Stimulated activated CD8-positive, alpha-beta memory T cell treated with anti-CD3 and anti-CD28 coated beads, Interleukin-4, amount 100 ng/mL, for 4 hours (primary cell): Measurements from ENCODE around the gene GRM7.

ENCODE experiments used
- DNase-seq, 2 donors: peaks; one replicate each; pipeline ENCODE4 v3.0.0-alpha.2; 2020; ENCODE audit warnings: low read depth in 2 of 2, low spot score in 1 of 2

GRM7 gene

DNA sequence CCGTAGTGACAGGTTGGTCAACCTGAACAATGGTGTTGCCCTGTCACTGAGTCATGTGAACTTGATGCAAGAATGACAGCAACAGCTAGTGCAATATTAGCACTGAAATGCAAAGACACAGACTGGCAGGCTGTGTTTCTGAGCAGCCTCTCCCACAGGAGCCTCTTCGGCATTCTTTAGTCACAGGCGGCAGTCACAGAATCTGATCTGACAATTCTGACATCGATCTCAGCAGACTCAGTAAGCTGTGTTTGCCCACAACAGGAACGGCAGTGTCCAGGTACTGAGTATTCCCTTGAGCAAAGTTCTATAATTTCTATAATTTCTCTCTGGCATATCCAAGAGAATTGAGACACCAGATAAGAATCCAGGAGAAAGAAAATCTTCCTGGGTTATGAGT is 776.8 kb downstream of the GRM7 start:
- no peak for DNase-seq

DNA sequence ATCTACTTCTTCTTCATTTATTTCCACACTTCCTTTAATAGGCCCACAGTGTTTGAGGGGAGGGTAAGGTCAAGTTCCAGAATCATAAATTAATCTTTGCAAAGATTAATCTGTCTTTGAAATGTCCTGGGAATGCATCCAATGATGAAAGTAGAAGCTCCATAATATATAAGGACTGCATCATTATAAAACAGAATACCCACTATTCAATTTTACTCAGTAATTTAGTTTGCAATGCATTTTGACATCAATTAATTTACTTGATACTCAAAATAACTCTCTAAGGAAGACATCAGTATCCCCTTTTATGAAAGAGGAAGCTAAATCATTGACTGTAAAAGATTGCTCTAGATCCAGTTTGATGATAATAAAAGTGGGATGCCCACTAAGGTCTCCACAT is 777.2 kb downstream of the GRM7 start:
- DNase-seq, result no peak

DNA sequence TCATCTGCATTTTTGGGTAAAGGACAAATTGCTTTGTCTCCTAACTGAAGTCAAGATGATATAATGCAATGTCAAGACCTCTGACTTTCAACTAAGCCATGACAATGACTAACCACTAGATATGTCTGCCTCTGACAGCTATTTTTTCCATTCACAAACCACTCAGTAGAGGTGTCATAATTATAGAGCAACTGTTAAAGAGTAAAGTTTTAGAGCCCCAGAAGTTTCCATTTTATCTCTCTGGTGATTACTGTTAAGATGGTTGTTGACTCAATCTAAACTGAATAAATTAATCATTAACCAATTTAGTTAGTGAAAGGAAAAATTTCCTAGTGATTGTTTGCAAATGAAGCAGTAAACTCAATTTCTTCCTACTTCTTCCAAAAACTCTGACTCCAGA is 779.9 kb downstream of the GRM7 start:
- no peak for DNase-seq

DNA sequence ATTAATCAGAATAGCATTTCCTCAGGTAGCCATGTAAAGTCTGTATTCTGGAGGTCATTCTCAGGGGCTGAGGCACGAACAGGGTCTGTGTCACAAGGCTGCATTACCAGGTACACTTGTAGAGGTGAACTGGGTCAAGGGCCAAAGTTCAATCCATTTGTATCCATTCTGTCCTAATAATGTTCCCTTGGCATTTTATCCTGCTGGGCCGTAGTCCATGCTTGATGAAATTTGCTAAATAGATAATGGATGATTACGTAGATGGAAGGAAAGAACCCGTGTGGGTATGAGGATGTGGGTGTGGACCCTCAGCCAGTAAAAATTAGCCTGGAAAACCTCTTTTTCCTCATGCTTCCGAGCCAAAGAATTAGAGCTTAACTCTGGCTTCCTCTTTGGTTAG is 785.9 kb downstream of the GRM7 start:
- DNase-seq, result no peak

DNA sequence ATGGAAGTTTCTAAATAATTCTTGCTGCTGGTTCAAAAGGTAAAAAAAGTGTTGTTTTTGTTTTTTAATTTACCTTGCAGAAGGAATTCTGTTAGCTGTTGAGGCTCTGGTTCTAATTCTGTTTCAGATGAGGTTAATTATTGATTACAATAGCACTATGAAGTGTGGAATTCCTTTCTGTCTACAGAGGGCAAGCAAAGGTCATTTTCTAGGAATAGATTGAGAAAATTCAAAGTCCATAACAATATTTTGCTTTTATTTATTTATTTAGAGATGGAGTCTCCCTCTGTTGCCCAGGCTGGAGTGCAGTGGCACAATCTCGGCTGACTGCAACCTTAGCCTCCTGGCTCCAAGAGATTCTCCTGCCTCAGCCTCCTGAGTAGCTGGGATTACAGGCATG is 789.6 kb downstream of the GRM7 start:
- no peak for DNase-seq

DNA sequence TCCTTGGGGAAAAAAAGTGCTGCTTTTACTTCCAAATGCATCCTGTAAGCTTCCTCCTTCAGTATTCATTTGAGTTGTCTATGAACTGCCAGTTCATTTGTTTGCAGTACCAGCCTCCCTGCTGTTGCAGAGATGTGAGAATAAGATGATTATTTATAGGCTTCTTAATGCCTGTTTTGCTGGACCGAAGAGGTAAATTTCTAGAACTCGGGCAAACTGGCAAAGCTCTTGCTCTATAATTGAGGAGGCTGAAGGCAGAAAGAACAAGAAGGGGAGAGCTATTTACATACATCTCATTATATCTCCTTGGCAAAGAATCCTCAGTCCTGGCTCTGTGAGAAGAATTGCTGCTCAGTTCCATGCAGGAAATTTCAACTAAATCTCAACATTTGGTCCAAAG is 790.4 kb downstream of the GRM7 start:
- no peak for DNase-seq

DNA sequence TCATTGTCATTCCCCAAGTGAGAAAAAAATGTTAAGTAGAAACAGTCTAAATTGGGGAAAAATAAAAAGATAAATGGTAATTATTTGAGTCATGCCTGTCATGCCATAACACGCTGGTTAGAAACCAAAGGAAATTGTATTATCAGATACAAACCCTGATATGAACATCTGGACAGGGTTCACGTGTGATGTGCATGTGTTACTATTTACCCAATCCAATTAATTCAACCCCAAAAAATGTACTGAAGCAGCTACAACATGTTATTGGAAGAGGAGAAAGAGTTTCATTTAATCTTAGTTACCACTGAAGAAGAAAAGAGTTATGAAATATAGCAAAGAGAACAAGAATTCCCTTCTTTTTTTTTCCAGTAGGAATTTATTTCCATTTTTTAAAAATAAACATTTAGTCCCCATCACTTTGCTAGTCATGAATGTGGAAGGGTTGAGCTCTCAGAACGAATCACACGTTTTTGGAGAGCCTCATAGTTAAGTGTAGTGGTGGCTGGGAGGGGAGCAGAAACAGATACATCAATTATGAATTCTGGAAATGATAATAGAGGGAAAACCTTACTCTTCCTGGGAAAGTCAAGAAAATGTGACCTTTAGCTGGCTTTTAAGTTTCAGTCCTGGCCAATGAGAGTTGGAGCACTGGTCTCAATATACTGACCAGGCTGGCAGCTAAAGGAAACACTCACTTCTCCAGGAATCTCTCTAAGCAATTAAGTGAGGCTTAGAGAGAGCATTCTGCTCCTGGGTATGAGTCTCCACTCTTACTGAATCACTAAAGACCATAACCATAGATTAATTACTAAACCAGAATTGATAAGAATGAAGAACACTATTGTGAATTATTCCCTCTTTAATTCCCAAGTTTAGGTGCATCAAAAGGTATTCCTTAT is 796.5 kb downstream of the GRM7 start:
- no peak for DNase-seq

DNA sequence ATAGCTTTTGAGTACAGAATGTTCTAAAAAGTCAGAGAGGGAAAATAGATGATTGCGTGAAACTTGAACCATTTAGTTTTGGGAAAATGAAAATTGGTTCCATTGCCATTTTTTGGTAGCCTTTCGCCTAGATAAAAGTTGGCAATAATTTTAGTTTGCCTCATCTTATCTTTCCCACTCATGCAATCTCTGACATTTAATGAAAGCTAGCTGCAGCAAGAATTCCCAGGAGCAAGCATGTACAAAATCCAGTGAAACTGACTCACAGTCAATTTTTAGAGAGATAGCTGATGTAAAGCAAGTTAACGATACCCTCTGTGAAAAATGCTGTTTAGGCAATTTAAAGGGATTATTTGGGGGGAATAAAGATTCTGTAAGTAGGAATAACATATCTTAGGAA is 797.4 kb downstream of the GRM7 start:
- DNase-seq, result no peak

DNA sequence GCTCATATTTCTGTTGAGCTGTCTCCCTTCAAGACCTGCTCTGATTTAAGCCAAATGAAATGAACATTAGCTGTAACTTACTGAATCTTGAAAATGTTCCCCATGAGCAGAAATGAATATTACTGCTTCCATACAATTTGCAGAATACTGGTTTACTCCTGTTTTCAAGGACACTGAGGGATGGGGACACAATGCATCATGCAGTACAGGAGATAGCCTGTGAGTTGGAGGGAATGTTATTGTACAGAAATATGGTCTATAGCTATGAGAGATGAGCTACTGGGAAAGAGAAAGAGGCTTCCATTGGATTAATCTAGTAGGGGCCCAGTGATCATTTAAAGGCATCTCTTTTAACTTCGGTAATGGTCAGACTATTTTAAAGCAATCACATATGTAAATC is 798.2 kb downstream of the GRM7 start:
- no peak for DNase-seq

DNA sequence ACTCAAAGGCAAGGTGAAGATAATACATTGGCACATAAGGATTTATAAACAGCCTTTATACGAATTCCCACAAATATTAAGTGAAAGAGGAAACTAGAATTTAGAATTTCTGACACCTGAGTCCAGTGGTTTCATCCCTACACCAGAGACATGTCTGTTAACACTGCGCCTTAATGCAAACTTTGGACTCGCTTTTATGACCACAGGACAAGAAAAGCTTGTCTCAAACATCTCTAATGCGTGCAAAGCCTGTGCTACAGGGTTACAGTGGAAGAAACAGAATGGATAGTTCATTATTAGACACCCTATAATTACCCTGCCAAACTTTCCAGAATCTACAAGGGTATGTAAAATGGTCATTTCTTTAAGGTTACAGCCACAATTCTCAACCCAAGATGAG is 802.9 kb downstream of the GRM7 start:
- DNase-seq, result no peak

DNA sequence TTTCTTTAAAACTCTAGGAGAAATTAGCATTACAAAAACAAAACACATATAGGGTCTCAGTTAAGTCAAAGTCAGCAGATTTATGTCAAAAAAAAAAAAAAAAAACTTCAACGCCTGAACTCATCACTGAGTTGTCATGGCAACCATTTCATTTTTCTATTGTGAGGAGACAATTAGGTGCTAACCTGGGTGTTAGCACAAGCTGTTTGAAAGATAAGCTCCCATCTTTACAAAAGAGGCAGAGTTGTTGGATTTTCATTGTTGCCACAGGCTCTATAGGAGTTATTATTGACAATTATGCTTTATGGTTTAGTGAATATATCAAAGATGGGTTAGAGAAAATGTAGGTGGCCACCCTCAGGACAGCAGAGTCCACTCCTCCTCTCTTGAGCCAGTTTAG is 806.9 kb downstream of the GRM7 start:
- no peak for DNase-seq

DNA sequence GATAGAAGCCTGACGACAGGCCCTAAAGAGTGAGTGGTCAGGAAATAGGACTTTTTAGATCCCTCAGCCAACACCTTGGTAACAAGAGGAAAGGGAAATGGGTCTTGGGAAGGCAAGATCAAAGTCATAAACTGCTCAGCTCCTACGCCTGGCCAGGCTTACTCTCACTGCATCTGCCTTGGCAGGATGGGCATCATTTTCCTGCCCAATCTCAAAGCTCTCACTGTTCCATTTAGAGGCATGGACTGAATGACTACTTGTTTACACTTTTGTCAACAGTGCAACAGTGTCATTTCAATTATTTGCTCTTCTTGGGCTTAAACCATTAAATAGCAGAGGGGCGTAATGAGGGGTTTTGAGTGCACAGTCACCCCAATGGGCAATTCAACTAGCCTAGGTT is 808.7 kb downstream of the GRM7 start:
- no peak for DNase-seq

DNA sequence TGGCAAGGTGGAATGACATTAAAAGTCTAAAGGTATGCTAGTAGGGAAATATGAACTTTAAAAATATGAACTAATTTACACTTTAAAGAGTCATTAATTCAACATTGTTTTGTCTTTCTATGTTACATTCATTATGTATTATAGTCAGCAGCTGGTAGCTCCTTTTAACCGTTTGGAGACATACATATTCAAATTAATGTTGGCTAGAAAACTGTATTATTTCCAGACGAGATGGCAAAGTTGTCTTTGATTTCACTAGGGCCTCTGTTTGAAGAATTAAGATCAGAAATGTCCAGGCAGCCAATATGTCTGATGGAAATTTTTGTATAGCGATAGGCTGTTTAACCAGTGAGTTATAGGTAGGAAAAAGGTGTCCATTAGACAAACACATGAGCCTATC is 817.6 kb downstream of the GRM7 start:
- no peak for DNase-seq

DNA sequence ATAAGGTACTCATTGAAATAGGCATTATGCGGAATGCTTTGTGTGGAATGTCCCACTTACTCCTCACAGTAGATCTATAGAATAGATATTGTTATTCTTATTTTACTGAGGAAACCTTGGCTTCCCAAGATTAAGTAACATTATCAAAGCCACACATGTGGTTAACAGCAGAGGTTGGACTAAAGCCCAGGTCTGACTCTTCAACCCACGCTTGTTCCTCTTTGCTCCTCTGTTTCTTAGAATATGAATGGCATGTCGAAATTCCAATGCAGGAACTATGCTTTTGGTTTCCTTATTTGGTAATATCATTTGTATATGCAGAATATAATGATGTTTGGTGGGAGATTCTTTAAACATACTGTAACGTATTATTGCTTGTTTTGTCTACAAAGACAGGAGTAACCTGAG is 821.9 kb downstream of the GRM7 start:
- no peak for DNase-seq

DNA sequence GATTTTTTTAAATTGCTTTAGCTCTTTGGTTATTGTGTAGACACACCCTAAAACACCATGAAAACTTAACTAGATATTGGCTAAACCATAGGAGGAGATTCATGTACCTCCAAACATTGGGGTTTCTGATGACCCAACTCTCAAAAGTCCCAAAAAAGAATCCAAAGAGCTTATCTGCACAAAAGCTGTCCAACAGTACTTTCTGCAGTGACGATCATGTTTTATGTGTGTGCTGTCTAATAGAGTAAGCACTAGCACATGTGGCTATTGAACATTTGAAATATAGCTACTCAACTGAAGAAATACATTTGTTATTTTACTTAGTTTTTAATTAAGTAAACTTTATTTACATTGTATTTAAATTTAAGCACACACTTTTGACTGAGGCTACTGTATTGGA is 822.5 kb downstream of the GRM7 start:
- no peak for DNase-seq

DNA sequence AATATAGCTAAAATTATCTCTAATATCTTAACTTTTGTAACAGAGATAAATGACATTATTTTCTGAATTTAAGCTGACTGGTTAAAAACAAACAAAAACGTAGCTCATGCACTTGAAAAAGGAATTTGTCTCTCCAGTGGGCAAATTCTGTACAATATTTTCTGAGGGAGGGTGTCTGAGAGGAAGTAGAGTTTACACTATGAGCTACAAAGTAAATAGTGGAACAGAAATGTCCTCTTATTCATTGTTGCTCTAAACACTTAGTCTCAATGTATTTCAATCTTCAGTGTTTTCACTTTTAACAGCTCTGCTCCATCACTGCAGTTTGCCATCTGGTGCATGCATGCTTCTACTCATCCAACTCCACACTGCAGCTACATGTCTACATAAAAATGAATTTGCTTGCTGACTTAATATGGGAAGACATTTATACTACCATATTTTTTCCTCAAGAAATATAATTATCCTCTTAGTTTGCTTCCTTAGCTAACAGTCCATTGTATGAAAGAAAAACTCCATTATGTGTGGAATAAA is 823.3 kb downstream of the GRM7 start:
- DNase-seq, result no peak

DNA sequence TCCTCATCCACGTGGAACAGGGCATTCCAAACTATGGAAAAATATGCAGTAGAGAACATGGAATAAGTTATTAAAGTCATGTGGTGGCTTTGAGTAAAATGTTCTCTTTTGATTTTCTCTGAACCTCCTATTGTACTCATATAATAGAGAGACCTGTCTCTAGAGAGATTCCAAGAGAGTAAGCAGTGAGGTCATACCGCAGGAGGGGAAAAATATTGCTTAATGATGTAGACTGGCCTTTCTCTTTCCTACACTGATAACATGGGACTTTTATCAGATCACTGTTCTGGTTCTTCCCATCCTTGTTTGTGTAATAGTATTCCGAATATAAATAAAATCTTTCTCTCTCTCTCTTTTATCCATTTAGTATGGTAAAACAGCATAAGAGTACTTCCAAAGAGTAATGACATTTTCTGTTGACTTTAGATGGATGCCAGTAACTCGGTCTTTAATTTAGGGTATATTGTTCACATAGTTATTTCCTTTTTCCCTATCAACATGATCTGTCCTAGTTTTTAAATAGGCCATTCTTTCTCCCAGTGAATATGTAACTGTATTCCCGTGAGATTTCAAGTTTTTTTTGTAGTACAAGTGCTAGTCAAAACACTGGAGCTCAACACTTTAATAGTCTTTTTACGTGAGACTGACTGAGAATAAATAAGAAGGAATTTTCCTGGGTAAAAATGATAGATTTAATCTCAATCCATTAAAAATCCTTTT is 826.7 kb downstream of the GRM7 start:
- no peak for DNase-seq

DNA sequence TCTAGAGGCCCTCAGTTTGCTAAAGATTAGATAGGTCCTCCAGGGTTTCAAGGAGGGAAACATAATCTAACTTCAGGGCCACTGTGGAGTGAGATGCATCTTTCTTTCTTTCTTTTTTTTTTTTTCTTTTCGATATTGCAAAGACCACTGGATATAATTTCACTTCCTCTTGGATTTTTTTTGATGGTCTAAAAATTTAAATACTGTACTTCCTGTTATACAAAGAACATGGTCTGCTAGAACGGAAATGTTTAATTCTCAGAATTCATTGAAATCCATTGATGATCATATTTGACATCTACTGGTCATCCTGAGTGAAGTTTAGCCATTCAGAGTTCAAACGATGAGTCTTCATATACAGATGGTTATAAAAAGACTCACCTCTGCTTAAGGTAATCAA is 832.0 kb downstream of the GRM7 start:
- no peak for DNase-seq

DNA sequence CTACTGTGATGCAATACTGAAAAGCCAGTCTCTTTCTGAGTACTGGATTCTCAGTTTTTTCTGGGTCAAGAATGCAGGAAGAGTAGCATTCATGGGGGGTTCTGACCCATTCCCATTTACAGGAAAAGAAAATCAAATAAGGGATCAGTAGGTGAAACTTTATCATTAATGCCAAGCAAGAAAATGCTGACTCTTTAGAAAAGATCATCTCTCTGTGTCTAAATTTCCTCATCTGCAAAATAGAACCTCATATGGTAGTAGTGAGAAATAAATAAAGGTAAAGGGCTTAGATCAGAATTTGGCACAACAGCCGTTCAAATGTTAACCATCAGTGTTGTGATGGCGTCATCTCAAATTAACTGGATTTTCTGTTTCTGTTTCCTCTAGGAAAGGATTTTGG is 833.1 kb downstream of the GRM7 start:
- DNase-seq, result no peak

DNA sequence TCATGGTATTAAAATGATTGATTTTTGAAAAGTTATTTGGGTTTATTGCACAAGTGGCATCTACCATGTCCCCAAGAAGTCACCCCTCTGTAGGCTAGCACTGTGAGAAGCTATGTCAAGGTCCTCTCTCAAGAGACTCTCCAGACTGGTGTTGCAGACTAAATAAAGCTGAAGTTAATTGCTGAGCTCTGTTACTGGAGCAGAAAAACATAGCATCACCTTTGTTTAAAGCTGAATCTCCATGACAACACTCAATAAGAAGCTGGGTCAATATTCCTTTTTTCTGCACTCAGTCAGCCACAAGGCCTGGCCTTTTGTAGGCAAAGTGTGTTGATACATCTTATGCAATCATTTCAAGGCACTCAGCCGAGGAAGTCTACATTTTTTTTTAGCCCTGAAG is 834.1 kb downstream of the GRM7 start:
- DNase-seq, result no peak

DNA sequence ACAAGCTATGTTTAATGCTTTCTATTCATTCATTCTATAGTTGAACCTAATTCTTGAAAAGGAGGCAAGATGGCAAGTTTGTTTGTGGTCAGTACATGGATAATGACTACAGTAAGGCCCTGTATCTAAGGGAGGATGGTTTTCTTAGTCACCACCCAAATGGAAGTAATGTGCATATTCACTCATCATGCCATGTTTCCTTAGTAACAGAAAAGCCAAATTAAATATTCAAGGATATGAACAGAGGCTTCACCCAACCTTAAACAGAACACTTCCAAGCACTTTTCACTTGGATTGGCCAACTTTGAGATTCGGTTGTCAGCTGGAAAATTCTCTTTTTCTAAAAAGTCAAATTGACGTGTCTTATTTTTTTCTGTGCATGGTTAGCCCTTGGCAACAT is 835.4 kb downstream of the GRM7 start:
- no peak for DNase-seq

DNA sequence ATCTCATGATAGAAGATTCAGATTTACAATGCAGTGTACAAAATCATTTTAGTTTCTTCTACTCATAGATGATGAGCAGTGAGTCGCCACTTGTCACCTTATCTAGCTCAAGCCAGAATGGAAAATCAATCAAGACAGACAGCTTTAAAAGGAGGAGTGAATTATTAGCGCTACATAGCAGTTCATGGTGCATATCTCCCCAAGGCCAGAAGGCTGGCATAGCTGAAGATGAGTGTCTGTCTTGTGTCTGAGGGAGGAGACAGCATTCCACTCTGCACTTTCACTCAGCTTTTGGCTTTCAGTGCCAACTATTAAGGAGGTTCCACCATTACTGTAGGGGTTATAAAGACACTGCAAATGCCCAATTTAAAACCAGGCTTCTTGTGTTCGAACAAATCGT is 836.6 kb downstream of the GRM7 start:
- DNase-seq, result no peak
